ENCODE results near the gene KRTAP1-3.
"Not testable (repeated sequence)": the region's sequence is repeated elsewhere in the genome, so short reads cannot be mapped to it uniquely, and the experiment has no call there.

Gene KRTAP1-3

DNA sequence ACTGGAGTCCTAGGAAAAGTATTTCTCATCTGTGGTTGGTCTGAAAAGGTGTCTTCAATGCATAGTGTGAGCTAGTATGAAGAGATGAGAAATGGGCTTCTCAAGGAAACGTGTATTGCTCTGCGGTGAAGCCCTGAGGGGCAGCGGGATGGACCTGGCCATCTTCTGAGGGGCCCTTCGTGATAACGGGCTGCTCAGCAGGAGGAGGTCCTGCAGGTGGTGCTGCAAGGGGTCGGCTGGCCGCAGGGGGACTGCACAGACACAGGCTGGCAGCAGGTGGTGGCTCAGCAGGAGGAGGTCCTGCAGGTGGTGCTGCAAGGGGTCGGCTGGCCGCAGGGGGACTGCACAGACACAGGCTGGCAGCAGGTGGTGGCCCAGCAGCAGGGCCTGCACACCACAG lies 19.9 kb upstream of the KRTAP1-3 start:
- not testable (repeated sequence) for DNase-seq (ENCODE audit: low spot score)

- no peak for DNase-seq (ENCODE audit: low spot score)
These were observed 19.4 kb upstream of the KRTAP1-3 start for GRCh38 chr17:41054025-41054424.

DNA sequence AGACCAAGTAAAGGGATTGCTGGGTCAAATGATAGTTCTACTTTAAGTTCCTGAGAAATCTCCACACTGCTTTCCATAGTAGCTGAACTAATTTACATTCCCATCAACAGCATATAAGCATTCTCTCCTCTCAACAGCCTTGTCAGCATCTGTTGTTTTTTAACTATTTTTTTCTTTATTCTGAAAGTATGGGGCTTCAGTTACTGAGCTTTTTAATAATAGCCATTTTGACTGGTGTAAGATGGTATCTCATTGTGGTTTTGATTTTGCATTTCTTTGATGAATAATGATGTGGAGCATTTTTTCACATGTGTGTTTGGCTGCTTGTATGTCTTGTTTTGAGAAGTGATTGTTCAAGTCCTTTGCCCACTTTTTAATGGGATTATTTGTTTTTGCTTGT lies 17.9 kb upstream of the KRTAP1-3 start:
- DNase-seq (ENCODE audit: low spot score) = no peak

- no peak for DNase-seq (ENCODE audit: low spot score)
These were observed 14.4 kb upstream of the KRTAP1-3 start for GRCh38 chr17:41049110-41049509.

DNA sequence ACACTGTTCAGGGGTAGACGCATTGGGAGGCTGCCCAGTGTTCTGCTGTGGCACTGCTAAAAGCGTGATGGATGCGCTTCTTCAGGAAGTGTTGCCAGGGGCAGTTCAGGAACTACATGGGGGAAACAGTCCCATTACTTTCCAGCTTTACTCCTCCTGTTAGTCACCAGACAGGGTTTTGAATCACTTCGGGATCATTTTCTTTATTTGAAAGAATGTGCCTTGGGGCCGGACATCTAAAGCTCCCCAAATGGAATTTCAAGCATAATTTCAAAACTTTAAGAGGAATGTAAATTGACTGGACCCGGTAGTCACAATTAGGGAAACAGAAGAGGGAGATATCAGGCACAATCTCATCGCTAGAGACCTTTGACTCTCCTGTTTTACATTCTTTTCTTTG lies 13.8 kb upstream of the KRTAP1-3 start:
- DNase-seq (ENCODE audit: low spot score) = no peak

GRCh38 chr17:41046735-41047465 lies 12.2 kb upstream of the KRTAP1-3 start, which contains the start of gene KRTAP2-1:
Gene KRTAP2-1 (minus strand): TSS chr17:41047316. CDS start chr17:41047267, 49 bp downstream.
- not testable (repeated sequence) for DNase-seq (ENCODE audit: low spot score)

- no peak for DNase-seq (ENCODE audit: low spot score)
These were observed 8.3 kb upstream of the KRTAP1-3 start for GRCh38 chr17:41042953-41043352.

GRCh38 chr17:41040783-41041571 lies 6.3 kb upstream of the KRTAP1-3 start, which contains the start of gene KRTAP1-1:
Gene KRTAP1-1 (minus strand): TSS chr17:41041450. CDS start chr17:41041397, 53 bp downstream.
- DNase-seq (ENCODE audit: low spot score) = not testable (repeated sequence)

GRCh38 chr17:41037853-41038350 lies 3.2 kb upstream of the KRTAP1-3 start:
- DNase-seq (ENCODE audit: low spot score) = no peak

- no peak for DNase-seq (ENCODE audit: low spot score)
These were observed 4.9 kb downstream of the KRTAP1-3 start, which contains the start of gene KRTAP1-4 for GRCh38 chr17:41029633-41030245. Gene KRTAP1-4 (minus strand): TSS chr17:41030195. CDS start chr17:41030078, 117 bp downstream.

GRCh38 chr17:41026715-41027471 lies 7.8 kb downstream of the KRTAP1-3 start, which contains the start of gene KRTAP1-5:
Gene KRTAP1-5 (minus strand): TSS chr17:41027208. CDS start chr17:41027155, 53 bp downstream.
- DNase-seq (ENCODE audit: low spot score) = no peak

- no peak for DNase-seq (ENCODE audit: low spot score)
These were observed 10.0 kb downstream of the KRTAP1-3 start for GRCh38 chr17:41024697-41025096.

DNA sequence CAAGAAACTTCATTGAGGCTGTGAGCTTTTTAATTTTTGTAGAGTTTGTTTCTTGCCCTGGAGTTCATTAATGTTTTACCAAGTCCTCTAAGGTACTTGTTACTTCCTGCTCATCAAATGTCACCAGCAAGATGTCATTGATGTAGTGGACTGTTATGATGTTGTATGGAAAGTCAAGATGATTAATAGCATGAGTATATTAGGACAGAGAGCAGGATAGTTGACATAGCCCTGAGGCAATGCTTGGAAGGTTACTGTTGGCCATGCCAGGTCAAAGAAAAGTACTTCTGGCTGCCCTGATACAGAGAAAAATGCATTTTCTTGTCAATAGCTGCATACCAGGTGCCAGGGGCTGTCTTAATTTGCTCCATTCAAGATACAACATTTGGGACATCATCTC lies 14.3 kb downstream of the KRTAP1-3 start:
- no peak for DNase-seq (ENCODE audit: low spot score)

DNA sequence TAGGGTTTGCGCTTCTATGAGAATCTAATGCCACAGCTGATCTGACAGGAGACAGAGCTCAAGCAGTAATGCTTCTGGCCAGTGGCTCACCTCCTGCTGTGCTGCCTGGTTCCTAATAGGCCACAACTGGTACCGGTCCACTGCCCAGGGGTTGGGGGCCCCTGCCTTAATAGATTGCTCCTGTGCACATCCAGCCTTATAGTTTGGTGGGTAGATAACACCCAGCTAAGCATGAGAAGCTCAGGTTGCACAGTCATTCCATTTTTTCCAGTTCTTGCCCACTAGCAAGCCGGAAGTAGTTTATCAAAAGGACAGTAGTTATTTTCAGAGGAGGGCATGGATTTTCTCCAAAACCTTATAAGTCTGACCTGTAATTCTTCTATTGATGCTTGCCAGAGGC lies 15.3 kb downstream of the KRTAP1-3 start:
- no peak for DNase-seq (ENCODE audit: low spot score)

- no peak for DNase-seq (ENCODE audit: low spot score)
These were observed 16.1 kb downstream of the KRTAP1-3 start for GRCh38 chr17:41018541-41018940.

GRCh38 chr17:41016578-41017215 lies 18.0 kb downstream of the KRTAP1-3 start:
- DNase-seq (ENCODE audit: low spot score) = no peak

- DNase-seq (ENCODE audit: low spot score) = no peak
These were observed 19.2 kb downstream of the KRTAP1-3 start for GRCh38 chr17:41015454-41015853.

DNA sequence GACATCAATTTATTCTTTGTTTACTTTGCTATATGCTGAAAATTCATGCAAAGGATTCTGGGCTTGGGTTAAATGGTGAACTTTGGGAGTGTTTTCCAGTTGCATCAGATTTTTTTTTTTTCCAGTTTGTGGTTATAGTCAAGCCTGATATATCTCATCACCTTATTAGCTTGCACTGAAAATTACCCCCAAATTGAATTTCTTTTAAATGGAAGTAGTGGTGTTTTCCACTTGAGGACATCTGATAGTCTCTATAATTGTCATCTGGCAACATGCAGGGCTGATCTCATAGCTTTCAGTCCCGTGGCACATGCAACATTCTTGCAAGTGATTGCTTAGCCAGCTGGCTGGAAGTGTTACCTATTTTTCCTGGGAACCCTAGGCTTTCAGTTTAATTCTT lies 21.1 kb downstream of the KRTAP1-3 start:
- no peak for DNase-seq (ENCODE audit: low spot score)

- peak; percentile 44 for DNase-seq (ENCODE audit: low spot score)
These were observed 21.5 kb downstream of the KRTAP1-3 start for GRCh38 chr17:41013181-41013580.

- DNase-seq (ENCODE audit: low spot score) = no peak
These were observed 22.2 kb downstream of the KRTAP1-3 start for GRCh38 chr17:41012326-41013120.

Data from SW480 (cell line).